Measurements from ENCODE around the gene RAPGEF4.
A peak's percentile ranks its signal among the peaks of the same experiment; 100 is the strongest.

The RAPGEF4 gene

DNA sequence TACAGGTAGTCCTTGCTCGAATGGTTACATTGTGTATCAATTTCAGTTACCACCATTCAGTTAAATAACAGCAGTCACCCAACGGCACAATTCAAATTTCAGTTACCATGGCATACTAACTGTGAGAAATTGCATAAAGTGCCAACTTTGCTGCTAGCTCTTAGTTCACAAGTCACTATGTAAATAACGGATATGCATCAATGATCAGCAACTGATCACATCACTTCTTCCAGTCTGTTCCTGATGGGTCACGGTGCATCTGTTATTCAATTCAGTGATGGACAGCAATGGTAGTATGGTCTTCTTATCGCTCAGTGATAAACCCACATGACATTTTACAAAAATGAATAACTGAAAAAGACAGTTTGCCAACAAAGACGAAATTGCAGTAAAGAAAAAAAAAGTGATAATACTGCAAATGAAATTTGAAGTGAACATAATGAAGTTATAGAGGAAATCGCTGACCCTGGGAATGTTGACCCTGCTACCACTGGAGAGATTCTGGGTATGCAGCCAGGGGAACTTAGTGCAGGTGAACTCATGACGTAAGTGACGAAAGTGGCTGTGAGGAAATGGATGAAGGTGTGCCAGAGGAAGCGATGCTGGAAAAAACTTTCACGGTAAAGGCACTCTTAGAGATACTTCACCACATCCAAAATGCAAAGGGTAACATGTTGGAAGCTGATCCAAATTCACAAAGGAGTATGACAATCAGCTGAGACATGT, 25.9 kb upstream of the RAPGEF4 start:
- H3K36me3 ChIP-seq (ENCODE audit: control insufficient read depth, insufficient read depth, low read length, severe bottlenecking): no peaks in the 10 kb centered on the region

DNA sequence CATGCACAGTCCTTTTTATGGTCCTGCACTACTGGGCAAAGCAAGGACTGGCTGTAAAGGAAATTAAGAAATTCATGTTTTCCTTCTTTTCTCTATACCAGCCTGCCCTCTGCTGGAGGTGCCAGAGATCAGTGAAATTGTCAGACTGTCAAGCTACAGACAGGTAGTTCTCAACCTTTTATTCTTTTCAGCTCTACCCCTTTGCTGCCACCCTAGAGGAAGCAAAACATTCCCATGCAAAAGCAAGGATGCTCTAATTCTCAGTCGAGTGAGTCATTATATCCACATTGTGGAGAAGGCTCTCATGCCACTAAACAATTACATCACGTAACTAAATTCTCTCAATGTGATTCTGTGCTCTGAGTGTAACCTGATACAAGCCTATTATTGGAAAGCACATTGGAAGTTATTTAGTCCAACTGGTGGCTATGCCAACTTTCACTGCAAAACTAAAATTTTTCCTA, 25.0 kb upstream of the RAPGEF4 start:
- Histone ChIP-seq H3K27me3 (replicated peaks; ENCODE audit: control insufficient read depth, insufficient read depth, low read length) (no peaks in the 10 kb centered on the region), H3K9me3 (ENCODE audit: control insufficient read depth, low read length) (no peaks in the 10 kb centered on the region), H3K4me1 (ENCODE audit: control insufficient read depth, insufficient read depth, low read length) (peaks cover 6% of the 10 kb centered on the region), H3K4me3 (ENCODE audit: low read length) (no peak overlapping the region), H3K36me3 (ENCODE audit: control insufficient read depth, insufficient read depth, low read length, severe bottlenecking) (no peaks in the 10 kb centered on the region), H3K9ac (ENCODE audit: low read length) (no peak overlapping the region)
- DNase-seq (ENCODE audit: low read depth): peak; percentile 89

More for the DNA sequence above, 25.9 kb upstream of the RAPGEF4 start:
- no peaks in the 10 kb centered on the region for H3K27me3 ChIP-seq (replicated peaks; ENCODE audit: control insufficient read depth, insufficient read depth, low read length)
- no peak overlapping the region for H3K4me3 ChIP-seq (ENCODE audit: low read length)
- H3K9ac ChIP-seq (ENCODE audit: low read length): no peak overlapping the region
- no peaks in the 10 kb centered on the region for H3K9me3 ChIP-seq (ENCODE audit: control insufficient read depth, low read length)
- H3K4me1 ChIP-seq (ENCODE audit: control insufficient read depth, insufficient read depth, low read length): peaks cover 6% of the 10 kb centered on the region
- DNase-seq (ENCODE audit: low read depth): no peak

DNA sequence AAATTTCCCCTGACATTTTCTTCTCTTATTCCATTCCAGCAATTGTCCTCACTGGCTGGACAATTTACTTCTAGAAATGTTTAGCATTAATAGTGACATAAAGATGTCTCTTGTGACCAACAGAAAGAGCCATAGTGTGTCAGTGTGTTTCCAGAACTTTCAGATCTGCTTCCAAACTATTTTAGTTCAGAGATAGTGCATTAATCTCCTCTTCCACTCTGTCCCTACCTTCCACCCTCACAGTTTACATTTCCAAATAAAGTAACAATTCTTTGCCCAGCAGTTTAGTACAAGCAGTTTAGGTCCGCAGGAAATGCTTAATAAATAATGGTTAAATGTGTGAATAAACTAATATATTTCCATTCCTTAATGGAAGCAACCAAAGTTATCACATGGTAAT, 24.5 kb upstream of the RAPGEF4 start:
- no peaks in the 10 kb centered on the region for H3K27me3 ChIP-seq (replicated peaks; ENCODE audit: control insufficient read depth, insufficient read depth, low read length)
- H3K4me3 ChIP-seq (ENCODE audit: low read length): no peak overlapping the region
- H3K36me3 ChIP-seq (ENCODE audit: control insufficient read depth, insufficient read depth, low read length, severe bottlenecking): no peaks in the 10 kb centered on the region
- peaks cover 6% of the 10 kb centered on the region for H3K4me1 ChIP-seq (ENCODE audit: control insufficient read depth, insufficient read depth, low read length)
- no peaks in the 10 kb centered on the region for H3K9me3 ChIP-seq (ENCODE audit: control insufficient read depth, low read length)
- H3K9ac ChIP-seq (ENCODE audit: low read length): no peak overlapping the region
- DNase-seq (ENCODE audit: low read depth): no peak

DNA sequence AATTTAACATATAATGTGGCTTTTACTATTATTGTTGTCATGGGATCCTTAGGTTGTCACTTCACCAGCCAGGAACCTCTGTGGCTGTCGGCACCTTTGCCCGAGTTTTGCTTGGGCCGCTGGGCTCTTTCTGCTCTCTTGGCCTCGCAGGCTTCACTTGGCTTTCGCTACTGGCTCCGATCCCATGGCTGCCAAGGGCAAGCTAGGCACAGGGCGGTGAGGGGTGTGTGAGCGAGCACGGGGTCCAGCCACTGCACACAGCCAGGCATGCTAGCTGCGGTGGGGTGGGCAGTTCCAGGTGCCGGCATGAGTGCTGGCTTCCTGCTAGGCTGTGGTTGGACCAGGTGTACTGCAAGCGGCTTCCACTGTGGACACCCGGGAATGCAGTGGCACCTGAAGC, 23.4 kb upstream of the RAPGEF4 start:
- no peaks in the 10 kb centered on the region for H3K27me3 ChIP-seq (replicated peaks; ENCODE audit: control insufficient read depth, insufficient read depth, low read length)
- H3K4me3 ChIP-seq (ENCODE audit: low read length): no peak overlapping the region
- no peak overlapping the region for H3K9ac ChIP-seq (ENCODE audit: low read length)
- no peaks in the 10 kb centered on the region for H3K9me3 ChIP-seq (ENCODE audit: control insufficient read depth, low read length)
- no peaks in the 10 kb centered on the region for H3K36me3 ChIP-seq (ENCODE audit: control insufficient read depth, insufficient read depth, low read length, severe bottlenecking)
- DNase-seq (ENCODE audit: low read depth): no peak
- peaks cover 6% of the 10 kb centered on the region for H3K4me1 ChIP-seq (ENCODE audit: control insufficient read depth, insufficient read depth, low read length)

DNA sequence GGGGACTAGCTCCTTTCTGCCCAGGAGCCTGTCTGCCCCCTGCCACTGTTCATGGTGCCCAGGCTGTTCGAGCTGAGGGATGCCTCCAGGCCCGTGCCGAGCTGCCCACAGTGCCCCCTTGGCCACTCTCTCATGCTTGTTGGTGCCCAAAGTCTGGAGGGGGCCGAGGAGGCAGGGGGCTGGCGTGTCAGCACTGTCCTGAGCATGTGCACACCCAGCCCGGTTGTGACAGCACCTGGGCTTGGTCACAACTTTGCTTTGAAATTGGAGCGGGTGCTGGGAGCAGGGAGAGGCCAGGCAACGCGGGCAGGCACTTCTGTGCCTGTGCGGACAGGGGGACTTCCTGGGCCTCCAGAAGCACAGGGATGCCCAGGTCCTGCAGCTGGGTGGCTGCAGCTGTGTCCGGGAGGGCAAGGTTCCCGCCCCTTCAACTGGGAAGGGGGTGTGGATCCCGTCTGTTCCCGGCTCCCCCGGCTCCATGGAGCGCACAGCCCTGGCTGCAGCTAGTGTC, 22.2 kb upstream of the RAPGEF4 start:
- DNase-seq (ENCODE audit: low read depth): no peak
- H3K27me3 ChIP-seq (replicated peaks; ENCODE audit: control insufficient read depth, insufficient read depth, low read length): no peaks in the 10 kb centered on the region
- no peaks in the 10 kb centered on the region for H3K36me3 ChIP-seq (ENCODE audit: control insufficient read depth, insufficient read depth, low read length, severe bottlenecking)
- H3K4me1 ChIP-seq (ENCODE audit: control insufficient read depth, insufficient read depth, low read length): peaks cover 9% of the 10 kb centered on the region
- no peak overlapping the region for H3K9ac ChIP-seq (ENCODE audit: low read length)
- no peaks in the 10 kb centered on the region for H3K9me3 ChIP-seq (ENCODE audit: control insufficient read depth, low read length)
- H3K4me3 ChIP-seq (ENCODE audit: low read length): no peak overlapping the region

DNA sequence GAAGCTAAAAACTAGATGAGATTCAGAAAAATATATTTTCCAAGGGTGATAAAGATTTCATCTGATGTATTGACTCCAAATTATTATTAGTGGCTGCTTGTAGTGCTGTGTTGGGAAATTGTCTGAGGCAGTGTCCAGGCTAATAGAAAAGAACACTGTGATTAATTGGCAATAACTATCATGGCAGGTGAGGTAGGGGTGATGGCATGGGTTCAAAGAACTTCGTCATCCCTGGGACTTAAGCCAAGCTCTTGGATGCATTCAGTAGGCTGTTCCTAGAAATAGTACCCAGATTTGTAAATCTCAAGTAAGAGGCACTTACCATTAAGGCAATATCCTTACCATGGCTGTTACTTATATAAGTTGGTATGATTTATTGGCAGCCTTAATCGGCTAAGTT, 13.2 kb upstream of the RAPGEF4 start:
- Histone ChIP-seq H3K36me3 (ENCODE audit: control insufficient read depth, insufficient read depth, low read length, severe bottlenecking) (no peaks in the 10 kb centered on the region), H3K27me3 (replicated peaks; ENCODE audit: control insufficient read depth, insufficient read depth, low read length) (no peaks in the 10 kb centered on the region), H3K9ac (ENCODE audit: low read length) (no peak overlapping the region), H3K9me3 (ENCODE audit: control insufficient read depth, low read length) (no peaks in the 10 kb centered on the region), H3K4me1 (ENCODE audit: control insufficient read depth, insufficient read depth, low read length) (peaks cover 18% of the 10 kb centered on the region), H3K4me3 (ENCODE audit: low read length) (no peak overlapping the region)
- DNase-seq (ENCODE audit: low read depth): no peak

DNA sequence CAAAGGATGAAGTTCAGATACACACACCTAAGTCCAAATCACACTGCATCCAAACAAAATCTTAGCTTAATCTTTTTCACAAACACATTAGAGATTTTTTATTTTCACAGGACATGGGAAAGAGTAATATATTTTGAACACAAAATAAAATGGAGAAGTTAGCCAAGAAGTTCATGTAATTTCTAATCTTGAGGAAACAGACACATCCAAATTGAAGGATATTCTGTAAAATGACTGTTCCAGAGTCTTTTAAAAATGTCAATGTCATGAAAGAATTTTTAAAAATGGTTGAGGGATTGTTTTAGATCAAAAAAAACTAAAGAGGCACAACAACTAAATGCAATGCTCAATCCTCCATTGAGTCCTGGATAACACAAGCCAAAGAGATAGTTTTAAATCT, 12.4 kb upstream of the RAPGEF4 start:
- no peaks in the 10 kb centered on the region for H3K36me3 ChIP-seq (ENCODE audit: control insufficient read depth, insufficient read depth, low read length, severe bottlenecking)
- no peaks in the 10 kb centered on the region for H3K27me3 ChIP-seq (replicated peaks; ENCODE audit: control insufficient read depth, insufficient read depth, low read length)
- H3K9me3 ChIP-seq (ENCODE audit: control insufficient read depth, low read length): no peaks in the 10 kb centered on the region
- no peak overlapping the region for H3K9ac ChIP-seq (ENCODE audit: low read length)
- DNase-seq (ENCODE audit: low read depth): no peak
- peaks cover 15% of the 10 kb centered on the region for H3K4me1 ChIP-seq (ENCODE audit: control insufficient read depth, insufficient read depth, low read length)
- H3K4me3 ChIP-seq (ENCODE audit: low read length): no peak overlapping the region

DNA sequence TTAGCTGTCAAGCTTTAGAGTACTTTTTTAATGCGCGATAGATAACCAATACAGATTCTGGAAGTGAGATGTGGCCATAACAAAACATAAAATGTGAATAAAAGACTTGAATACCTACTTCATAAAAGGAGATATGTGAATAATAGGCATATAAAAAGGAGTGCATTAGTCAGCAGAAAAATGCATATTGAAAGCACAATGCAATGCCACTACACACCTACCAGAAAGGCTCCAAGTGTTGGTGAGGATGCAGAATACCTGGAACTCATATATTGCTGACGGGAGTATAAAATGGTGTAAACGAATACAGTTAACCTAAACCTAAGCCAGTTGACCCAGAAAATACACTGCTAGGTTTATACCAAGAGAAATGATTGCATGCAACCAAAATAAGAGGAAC, 10.9 kb upstream of the RAPGEF4 start:
- no peaks in the 10 kb centered on the region for H3K9me3 ChIP-seq (ENCODE audit: control insufficient read depth, low read length)
- no peaks in the 10 kb centered on the region for H3K27me3 ChIP-seq (replicated peaks; ENCODE audit: control insufficient read depth, insufficient read depth, low read length)
- H3K36me3 ChIP-seq (ENCODE audit: control insufficient read depth, insufficient read depth, low read length, severe bottlenecking): no peaks in the 10 kb centered on the region
- no peak for DNase-seq (ENCODE audit: low read depth)
- no peak overlapping the region for H3K4me3 ChIP-seq (ENCODE audit: low read length)
- H3K9ac ChIP-seq (ENCODE audit: low read length): no peak overlapping the region
- peaks cover 15% of the 10 kb centered on the region for H3K4me1 ChIP-seq (ENCODE audit: control insufficient read depth, insufficient read depth, low read length)

DNA sequence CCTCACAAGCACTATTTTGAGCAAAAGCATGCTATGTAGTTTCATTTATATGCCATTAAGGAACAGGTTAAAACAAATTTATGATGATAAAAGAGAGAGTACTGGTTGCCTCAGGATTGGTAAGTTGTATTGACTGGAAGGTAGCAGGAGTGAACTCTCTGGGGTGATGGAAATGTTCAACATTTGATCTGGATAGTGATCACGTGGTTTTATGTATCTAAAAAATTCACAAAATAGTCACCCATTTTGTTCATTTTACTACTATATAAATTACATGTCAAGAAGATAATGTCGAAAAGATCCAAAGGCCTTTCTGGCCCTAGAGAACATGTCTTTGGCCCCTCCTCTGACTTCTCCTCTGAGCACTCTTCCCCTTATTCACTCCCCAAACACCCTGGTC, 10.4 kb upstream of the RAPGEF4 start:
- H3K9me3 ChIP-seq (ENCODE audit: control insufficient read depth, low read length): no peaks in the 10 kb centered on the region
- peaks cover 15% of the 10 kb centered on the region for H3K4me1 ChIP-seq (ENCODE audit: control insufficient read depth, insufficient read depth, low read length)
- DNase-seq (ENCODE audit: low read depth): no peak
- H3K9ac ChIP-seq (ENCODE audit: low read length): no peak overlapping the region
- no peak overlapping the region for H3K4me3 ChIP-seq (ENCODE audit: low read length)
- no peaks in the 10 kb centered on the region for H3K36me3 ChIP-seq (ENCODE audit: control insufficient read depth, insufficient read depth, low read length, severe bottlenecking)
- H3K27me3 ChIP-seq (replicated peaks; ENCODE audit: control insufficient read depth, insufficient read depth, low read length): peaks cover 2% of the 10 kb centered on the region

DNA sequence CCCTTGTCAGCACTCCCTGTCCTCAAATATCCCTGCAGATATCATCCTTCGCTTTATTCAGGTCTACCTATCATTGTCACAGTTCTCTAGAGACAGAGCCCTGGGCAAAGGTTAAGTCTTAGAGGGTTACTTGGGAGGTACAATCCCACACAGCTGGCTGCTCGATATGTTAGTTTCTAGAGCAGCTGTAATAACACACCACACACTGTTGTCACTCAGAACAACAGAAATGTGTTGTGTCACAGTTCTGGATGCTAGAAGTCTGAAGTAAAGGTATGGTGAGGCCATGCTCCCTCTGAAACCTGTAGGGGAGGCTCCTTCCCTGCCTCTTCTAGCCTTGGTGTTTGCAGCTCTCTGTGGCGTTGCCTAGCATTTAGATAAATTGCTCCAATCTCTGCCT, 9.9 kb upstream of the RAPGEF4 start:
- Histone ChIP-seq H3K9ac (ENCODE audit: low read length) (no peak overlapping the region), H3K4me3 (ENCODE audit: low read length) (no peak overlapping the region), H3K9me3 (ENCODE audit: control insufficient read depth, low read length) (no peaks in the 10 kb centered on the region), H3K4me1 (ENCODE audit: control insufficient read depth, insufficient read depth, low read length) (peaks cover 15% of the 10 kb centered on the region), H3K36me3 (ENCODE audit: control insufficient read depth, insufficient read depth, low read length, severe bottlenecking) (no peaks in the 10 kb centered on the region), H3K27me3 (replicated peaks; ENCODE audit: control insufficient read depth, insufficient read depth, low read length) (peaks cover 6% of the 10 kb centered on the region)
- no peak for DNase-seq (ENCODE audit: low read depth)

DNA sequence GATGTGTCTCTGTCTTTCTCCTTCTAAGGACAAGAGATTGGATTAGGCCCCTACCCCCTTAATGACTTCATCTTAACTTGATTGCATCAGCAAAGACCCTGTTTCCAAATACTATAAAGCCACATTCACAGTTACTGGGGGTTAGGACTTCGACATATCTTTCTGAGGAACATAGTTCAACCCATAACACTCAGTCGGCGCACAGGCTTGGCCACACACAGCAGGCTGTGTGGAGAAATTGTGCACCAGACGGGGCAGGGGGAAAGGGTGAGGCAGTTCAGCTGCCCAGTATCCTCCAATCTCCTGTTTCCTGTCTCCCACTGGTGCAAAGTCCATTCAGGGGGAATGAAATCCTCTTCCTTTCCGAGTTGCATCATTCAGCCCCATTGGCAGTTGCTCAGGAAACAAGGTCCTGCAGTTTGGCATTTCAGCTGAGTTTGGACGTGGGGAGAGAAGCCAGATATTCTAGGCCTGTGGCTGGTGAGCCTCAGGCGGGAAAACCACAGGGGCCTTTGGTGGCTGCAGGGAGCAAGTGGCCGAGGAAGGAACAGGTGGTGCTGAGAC, 9.4 kb upstream of the RAPGEF4 start:
- Histone ChIP-seq H3K36me3 (ENCODE audit: control insufficient read depth, insufficient read depth, low read length, severe bottlenecking) (no peaks in the 10 kb centered on the region), H3K4me1 (ENCODE audit: control insufficient read depth, insufficient read depth, low read length) (peaks cover 15% of the 10 kb centered on the region), H3K9ac (ENCODE audit: low read length) (no peak overlapping the region), H3K9me3 (ENCODE audit: control insufficient read depth, low read length) (no peaks in the 10 kb centered on the region), H3K4me3 (ENCODE audit: low read length) (no peak overlapping the region), H3K27me3 (replicated peaks; ENCODE audit: control insufficient read depth, insufficient read depth, low read length) (peaks cover 6% of the 10 kb centered on the region)
- DNase-seq (ENCODE audit: low read depth): peak; percentile 14
